ENCODE measurements around the gene HCN4. TPM values are rescaled to one million over a fixed set of nuclear protein-coding genes. Genes with fewer than 3 reads are reported as not detected.

HCN4 gene
- total RNA-seq, 1 donor from 2014 or later, result 0.06 TPM

- no peaks in the 10 kb centered on the region for H3K4me1 ChIP-seq
- H3K9me3 ChIP-seq, result no peaks in the 10 kb centered on the region
- H3K4me3 ChIP-seq, result no peak overlapping the region
- DNase-seq (no peak), ATAC-seq (no peak)
- peaks cover 27% of the 10 kb centered on the region for H3K27me3 ChIP-seq
- intact Hi-C loops (cut with DNase I), result no loop called here
- TF ChIP-seq CTCF (IDR thresholded peaks at IDR 0.05), result no peak
- no peaks in the 10 kb centered on the region for H3K36me3 ChIP-seq
- H3K27ac ChIP-seq, result no peak overlapping the region
Observed at GRCh38 chr15:73323374-73323955, 45.3 kb downstream of the HCN4 start.

GRCh38 chr15:73322665-73323373 lies 45.9 kb downstream of the HCN4 start:
- Histone ChIP-seq H3K4me1 (no peaks in the 10 kb centered on the region), H3K4me3 (no peak overlapping the region), H3K9me3 (no peaks in the 10 kb centered on the region), H3K27ac (no peak overlapping the region), H3K27me3 (peaks cover 29% of the 10 kb centered on the region), H3K36me3 (no peaks in the 10 kb centered on the region)
- no peak for TF ChIP-seq CTCF (IDR thresholded peaks at IDR 0.05)
- DNase-seq (peak; percentile 60), ATAC-seq (no peak)
- intact Hi-C loops (cut with DNase I), result no loop called here

GRCh38 chr15:73321496-73322450 lies 47.0 kb downstream of the HCN4 start:
- Histone ChIP-seq H3K27me3 (peaks cover 29% of the 10 kb centered on the region), H3K36me3 (no peaks in the 10 kb centered on the region), H3K9me3 (no peaks in the 10 kb centered on the region), H3K4me1 (no peaks in the 10 kb centered on the region), H3K27ac (no peak overlapping the region), H3K4me3 (no peak overlapping the region)
- DNase-seq (peak; percentile 18), ATAC-seq (no peak)
- intact Hi-C loops (cut with DNase I), result no loop called here
- no peak for TF ChIP-seq CTCF (IDR thresholded peaks at IDR 0.05)

- Histone ChIP-seq H3K4me1 (no peaks in the 10 kb centered on the region), H3K9me3 (no peaks in the 10 kb centered on the region), H3K27ac (no peak overlapping the region), H3K36me3 (no peaks in the 10 kb centered on the region), H3K4me3 (no peak overlapping the region), H3K27me3 (peaks cover 29% of the 10 kb centered on the region)
- intact Hi-C loops (cut with DNase I), result no loop called here
- DNase-seq (no peak), ATAC-seq (no peak)
- TF ChIP-seq CTCF (IDR thresholded peaks at IDR 0.05), result no peak
Observed at GRCh38 chr15:73320619-73321180, 48.1 kb downstream of the HCN4 start.

- ATAC-seq (no peak), DNase-seq (no peak)
- Histone ChIP-seq H3K27ac (no peak overlapping the region), H3K27me3 (peaks cover 29% of the 10 kb centered on the region), H3K4me1 (no peaks in the 10 kb centered on the region), H3K9me3 (no peaks in the 10 kb centered on the region), H3K36me3 (no peaks in the 10 kb centered on the region), H3K4me3 (no peak overlapping the region)
- no peak for TF ChIP-seq CTCF (IDR thresholded peaks at IDR 0.05)
- intact Hi-C loops (cut with DNase I), result no loop called here
Observed at GRCh38 chr15:73319460-73320245, 49.1 kb downstream of the HCN4 start.

Data from upper lobe of right lung (tissue), 1 donor.